HCT116 (cell line): ENCODE data around the gene RPS6KA2. TPM values are rescaled to one million over a fixed set of nuclear protein-coding genes. Genes with fewer than 3 reads are reported as not detected.

Source experiments
- ATAC-seq: fragments of 200-7000 bp; cut with Tn5 transposase; 2 replicates; pipeline ENCODE4 v1.9.1; 2020; ENCODE audit warnings: mild to moderate bottlenecking, moderate library complexity
- BruUV-seq: library from RNA; stranded (reverse); fragments of 400-500 nt; replicated peaks from 2 replicates; lab custom pipeline; 2021; lab: Mats Ljungman, UMichigan
- CTCF ChIA-PET: fragments of 300-600 bp; sonication (Branson Sonifier 250); formaldehyde crosslinking; loops from one replicate; lab custom pipeline; 2021; ENCODE audit warnings: antibody characterized with exemption; lab: Charles Lee
- POLR2A ChIA-PET: fragments of 300-600, 350-600 bp; sonication (Branson Sonifier 250); formaldehyde crosslinking; loops from one replicate; lab custom pipeline; 2021; ENCODE audit warnings: antibody characterized with exemption; lab: Charles Lee
- RAD21 ChIA-PET, 2 experiments: fragments of 300-600 bp; sonication (Branson Sonifier 250); formaldehyde crosslinking; loops; one replicate each; lab custom pipeline; 2023; ENCODE audit warnings: low total read pairs in 2 of 2; ENCODE audit not compliant: uncharacterized antibody in 2 of 2, unreplicated experiment in 2 of 2, low non-redundant PET in 1 of 2; lab: Charles Lee
- DNase-seq: peaks from one replicate; pipeline ENCODE4 v3.0.0-alpha.2; 2010; ENCODE audit warnings: low read depth, low spot score
- H2AFZ ChIP-seq: fragments of 200-600 bp; shearing (Covaris generic), sonication (generic); 2 replicates; pipeline ENCODE4 v1.6.1; 2017; ENCODE audit warnings: low read depth, mixed run types, mixed read lengths, antibody characterized with exemption, low read length; ENCODE audit not compliant: poor library complexity, severe bottlenecking
- H3K27ac ChIP-seq: 2 replicates; pipeline ENCODE4 v1.5.1; 2012; ENCODE audit warnings: low read depth, low read length
- H3K27me3 ChIP-seq: fragments of 200-600 bp; sonication (generic); 2 replicates; pipeline ENCODE4 v1.6.1; 2016; ENCODE audit warnings: mixed run types, low read length, mixed read lengths; ENCODE audit not compliant: insufficient read depth
- H3K36me3 ChIP-seq, 2 experiments: fragments of 200-500 bp in 1 of 2; fragments of 200-600 bp in 1 of 2; sonication (Bioruptor generic) in 1 of 2; sonication (generic) in 1 of 2; 2 replicates each; pipeline versions ENCODE4 v1.5.1 to v1.6.1; 2014 to 2016; ENCODE audit warnings: low read length in 2 of 2, inconsistent platforms in 1 of 2, mixed read lengths in 1 of 2, mixed run types in 1 of 2; ENCODE audit not compliant: insufficient read depth in 2 of 2, control insufficient read depth in 1 of 2
- H3K4me1 ChIP-seq, 2 experiments: fragments of 200-600 bp in 1 of 2; sonication (generic) in 1 of 2; 2 replicates each; pipeline versions ENCODE4 v1.5.1 to v1.6.1; 2012 to 2017; ENCODE audit warnings: low read length in 2 of 2, inconsistent platforms in 1 of 2, mild to moderate bottlenecking in 1 of 2, mixed read lengths in 1 of 2, mixed run types in 1 of 2, moderate library complexity in 1 of 2; ENCODE audit not compliant: insufficient read depth in 2 of 2, control insufficient read depth in 1 of 2
- H3K4me2 ChIP-seq: fragments of 200-600 bp; sonication (generic); 2 replicates; pipeline ENCODE4 v1.6.1; 2017; ENCODE audit warnings: mixed run types, low read length, mixed read lengths
- H3K4me3 ChIP-seq, 2 experiments: fragments of 200-600 bp in 1 of 2; sonication (generic) in 1 of 2; replicated peaks in 1 of 2; 2 replicates each; pipeline ENCODE4 v1.5.1; 2011 to 2016; ENCODE audit warnings: low read length in 2 of 2, control low read depth in 1 of 2, low read depth in 1 of 2, mild to moderate bottlenecking in 1 of 2, mixed read lengths in 1 of 2, mixed run types in 1 of 2
- H3K79me2 ChIP-seq: fragments of 200-600 bp; sonication (generic); 2 replicates; pipeline ENCODE4 v1.6.1; 2017; ENCODE audit warnings: mild to moderate bottlenecking, mixed run types, low read length, moderate library complexity, mixed read lengths; ENCODE audit not compliant: insufficient read depth
- H3K9ac ChIP-seq: fragments of 200-600 bp; sonication (generic); 2 replicates; pipeline ENCODE4 v1.6.1; 2016; ENCODE audit warnings: low read length, mixed read lengths
- H3K9me2 ChIP-seq: fragments of 200-600 bp; sonication (generic), shearing (Covaris generic); 2 replicates; pipeline ENCODE4 v1.6.1; 2017; ENCODE audit warnings: mixed run types, mild to moderate bottlenecking, moderate library complexity; ENCODE audit not compliant: insufficient read depth
- H3K9me3 ChIP-seq, 2 experiments: fragments of 200-500 bp in 1 of 2; fragments of 200-600 bp in 1 of 2; sonication (Bioruptor generic) in 1 of 2; sonication (generic) in 1 of 2; 2 replicates each; pipeline ENCODE4 v1.6.1; 2014 to 2017; ENCODE audit warnings: low read length in 2 of 2, mixed read lengths in 2 of 2, inconsistent platforms in 1 of 2, low read depth in 1 of 2, mild to moderate bottlenecking in 1 of 2, mixed run types in 1 of 2, moderate library complexity in 1 of 2; ENCODE audit not compliant: control insufficient read depth in 1 of 2, insufficient read depth in 1 of 2
- H4K20me1 ChIP-seq: fragments of 200-600 bp; sonication (generic), shearing (Covaris generic); 2 replicates; pipeline ENCODE4 v1.6.1; 2017; ENCODE audit warnings: mixed run types, mild to moderate bottlenecking, moderate library complexity; ENCODE audit not compliant: insufficient read depth
- CBX3 ChIP-seq: IDR thresholded peaks from 2 replicates; pipeline ENCODE4 v1.6.1; 2012; ENCODE audit warnings: low read depth
- CTCF ChIP-seq, 3 experiments: fragments of 200-600 bp in 1 of 3; sonication (generic) in 1 of 3; IDR thresholded peaks in 2 of 3; conservative IDR thresholded peaks in 1 of 3; 2 replicates each; pipeline ENCODE4 v1.5.1; 2012 to 2017; ENCODE audit warnings: low read depth in 2 of 3, low read length in 2 of 3, antibody characterized with exemption in 1 of 3, borderline replicate concordance in 1 of 3, control low read depth in 1 of 3, mild to moderate bottlenecking in 1 of 3, mixed read lengths in 1 of 3, mixed run types in 1 of 3, moderate library complexity in 1 of 3; ENCODE audit not compliant: insufficient read depth in 1 of 3
- EGR1 ChIP-seq: IDR thresholded peaks from 2 replicates; pipeline ENCODE4 v1.6.1; 2012; ENCODE audit warnings: low read depth
- ELF1 ChIP-seq: IDR thresholded peaks from 2 replicates; pipeline ENCODE4 v1.6.1; 2012; ENCODE audit warnings: low read depth, borderline replicate concordance
- EZH2phosphoT487 ChIP-seq: fragments of 200-600 bp; IDR thresholded peaks from 2 replicates; pipeline ENCODE4 v1.6.1; 2018; ENCODE audit warnings: antibody characterized with exemption, borderline replicate concordance
- MAX ChIP-seq: IDR thresholded peaks from 2 replicates; pipeline ENCODE4 v1.6.1; 2012
- POLR2A ChIP-seq: IDR thresholded peaks from 2 replicates; pipeline ENCODE4 v1.7.0; 2011; ENCODE audit warnings: borderline replicate concordance; ENCODE audit not compliant: insufficient read depth, insufficient read length; ENCODE audit errors: extremely low read depth
- POLR2AphosphoS5 ChIP-seq: IDR thresholded peaks from 2 replicates; pipeline ENCODE4 v1.6.1; 2011; ENCODE audit warnings: mild to moderate bottlenecking, low read depth, low read length, moderate library complexity
- RAD21 ChIP-seq: IDR thresholded peaks from 2 replicates; pipeline ENCODE4 v1.6.1; 2012; ENCODE audit warnings: low read depth, mild to moderate bottlenecking
- REST ChIP-seq: IDR thresholded peaks from 2 replicates; pipeline ENCODE4 v1.6.1; 2012; ENCODE audit warnings: low read depth
- SIN3A ChIP-seq: IDR thresholded peaks from 2 replicates; pipeline ENCODE4 v1.6.1; 2012; ENCODE audit warnings: low read depth
- SP1 ChIP-seq: IDR thresholded peaks from 2 replicates; pipeline ENCODE4 v1.6.1; 2012; ENCODE audit warnings: low read depth
- SRF ChIP-seq: IDR thresholded peaks from 2 replicates; pipeline ENCODE4 v1.6.1; 2012; ENCODE audit warnings: low read depth
- TCF7L2 ChIP-seq: IDR thresholded peaks from 2 replicates; pipeline ENCODE4 v1.7.0; 2011; ENCODE audit warnings: borderline replicate concordance, inconsistent platforms; ENCODE audit not compliant: insufficient read depth, insufficient read length; ENCODE audit errors: extremely low read depth
- YY1 ChIP-seq: IDR thresholded peaks from 2 replicates; pipeline ENCODE4 v1.6.1; 2011; ENCODE audit warnings: low read length, low read depth, moderate library complexity, mild to moderate bottlenecking; ENCODE audit not compliant: insufficient replicate concordance; ENCODE audit errors: extremely low read depth
- ZBTB33 ChIP-seq: IDR thresholded peaks from 2 replicates; pipeline ENCODE4 v1.6.1; 2011; ENCODE audit warnings: mild to moderate bottlenecking, low read length, moderate library complexity; ENCODE audit not compliant: insufficient replicate concordance; ENCODE audit errors: extremely low read depth
- ZNF274 ChIP-seq: fragments of 200-500 bp; sonication (Bioruptor generic); IDR thresholded peaks from 2 replicates; pipeline ENCODE4 v1.6.1; 2014; ENCODE audit warnings: mild to moderate bottlenecking, low read depth, low read length, inconsistent platforms
- intact Hi-C: fragments of 100-400 bp; cut with micrococcal nuclease; formaldehyde crosslinking; loops from 2 replicates; pipeline ENCODE4 v1.10.0; 2022
- total RNA-seq: library from RNA; stranded (reverse); gene quantifications from one replicate; pipeline ENCODE4 v1.2.1, GENCODE V29; 2021; ENCODE audit not compliant: unreplicated experiment
- TF ChIP-seq, protein P1 (sequence below): IDR thresholded peaks from 2 replicates; pipeline ENCODE4 v1.6.1; 2012

The RPS6KA2 gene
- total RNA-seq, 1 experiment from 2014 or later = 8.5 TPM

- Histone ChIP-seq H3K4me3 (no peak overlapping the region), H3K4me1 (peaks cover 0 to 10% of the 10 kb centered on the region in 2 experiments; a peak in 2 of 4 replicates), H3K4me2 (no peak overlapping the region), H3K9me3 (no peaks in the 10 kb centered on the region), H3K27ac (no peak overlapping the region), H3K9ac (no peak overlapping the region), H3K27me3 (no peaks in the 10 kb centered on the region), H4K20me1 (no peaks in the 10 kb centered on the region), H3K79me2 (no peaks in the 10 kb centered on the region), H2AFZ (no peak overlapping the region), H3K36me3 (no peaks in the 10 kb centered on the region), H3K9me2 (no peaks in the 10 kb centered on the region)
- no peak for DNase-seq
- no peak for ATAC-seq
- ChIA-PET POLR2A (no interaction called here), RAD21 (no interaction called here), CTCF (no interaction called here)
- no TSS peak for BruUV-seq
- intact Hi-C loops = no loop called here
- TF ChIP-seq RAD21 = no peak
- no peak for TF ChIP-seq ELF1
- no peak for TF ChIP-seq POLR2AphosphoS5
- no peak for TF ChIP-seq SRF
- no peak for TF ChIP-seq YY1
- TF ChIP-seq POLR2A = no peak
- TF ChIP-seq MAX = no peak
- TF ChIP-seq, protein P1, sequence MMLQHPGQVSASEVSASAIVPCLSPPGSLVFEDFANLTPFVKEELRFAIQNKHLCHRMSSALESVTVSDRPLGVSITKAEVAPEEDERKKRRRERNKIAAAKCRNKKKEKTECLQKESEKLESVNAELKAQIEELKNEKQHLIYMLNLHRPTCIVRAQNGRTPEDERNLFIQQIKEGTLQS = no peak
- no peak for TF ChIP-seq SIN3A
- no peak for TF ChIP-seq EZH2phosphoT487
- no peak for TF ChIP-seq TCF7L2
- TF ChIP-seq SP1 = no peak
- no peak for TF ChIP-seq EGR1
- TF ChIP-seq REST = no peak
- TF ChIP-seq CBX3 = no peak
- no peak for TF ChIP-seq CTCF (IDR thresholded peaks at IDR 0.05 in 2 of 3, conservative IDR thresholded peaks at IDR 0.05 in 1 of 3; ENCODE audit: borderline replicate concordance in 1 of 3, insufficient read depth in 1 of 3, low read depth in 2 of 3, low read length in 2 of 3)
- no peak for TF ChIP-seq ZNF274
- TF ChIP-seq ZBTB33 = no peak
These were observed 36.0 kb downstream of the RPS6KA2 start for GRCh38 chr6:166591026-166591425.
